ENCODE data around the gene SYNDIG1. TPM values are rescaled to one million over a fixed set of nuclear protein-coding genes. Genes with fewer than 3 reads are reported as not detected.

SYNDIG1 gene
- total RNA-seq, 2 experiments from 2014 or later, result not detected

DNA sequence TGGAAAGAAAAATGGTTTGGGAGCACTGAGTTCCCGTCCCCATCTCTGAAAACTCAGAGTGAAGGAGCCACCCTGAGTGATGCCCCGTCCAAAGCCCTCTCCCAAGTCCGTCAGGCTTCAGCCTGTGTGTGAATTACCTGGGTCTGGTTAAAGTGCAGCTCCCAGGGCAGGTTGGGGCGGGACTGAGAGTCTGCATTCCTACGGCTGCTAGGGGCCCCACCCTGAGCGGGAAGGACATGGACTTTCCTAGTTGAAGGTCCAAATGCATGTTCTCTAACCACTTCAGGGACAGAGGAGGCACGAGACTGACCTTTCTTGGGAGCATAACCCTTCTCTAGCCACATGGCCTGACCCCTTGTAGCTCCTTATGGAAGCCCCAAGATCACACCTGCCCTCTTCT lies 97.2 kb downstream of the SYNDIG1 start:
- H3K4me1 Mint-ChIP-seq, result no peaks in the 10 kb centered on the region

GRCh38 chr20:24567508-24567907 lies 98.1 kb downstream of the SYNDIG1 start:
- H3K9me3 Mint-ChIP-seq, result peaks cover 12% of the 10 kb centered on the region

More for the DNA sequence above, 97.2 kb downstream of the SYNDIG1 start:
- H3K27ac Mint-ChIP-seq, result no peak overlapping the region
- no peaks in the 10 kb centered on the region for H3K36me3 Mint-ChIP-seq
- H3K4me3 Mint-ChIP-seq, result no peak overlapping the region
- peaks cover 12% of the 10 kb centered on the region for H3K9me3 Mint-ChIP-seq
- H3K27me3 Mint-ChIP-seq, result peaks cover 8% of the 10 kb centered on the region
- no peak for DNase-seq

DNA sequence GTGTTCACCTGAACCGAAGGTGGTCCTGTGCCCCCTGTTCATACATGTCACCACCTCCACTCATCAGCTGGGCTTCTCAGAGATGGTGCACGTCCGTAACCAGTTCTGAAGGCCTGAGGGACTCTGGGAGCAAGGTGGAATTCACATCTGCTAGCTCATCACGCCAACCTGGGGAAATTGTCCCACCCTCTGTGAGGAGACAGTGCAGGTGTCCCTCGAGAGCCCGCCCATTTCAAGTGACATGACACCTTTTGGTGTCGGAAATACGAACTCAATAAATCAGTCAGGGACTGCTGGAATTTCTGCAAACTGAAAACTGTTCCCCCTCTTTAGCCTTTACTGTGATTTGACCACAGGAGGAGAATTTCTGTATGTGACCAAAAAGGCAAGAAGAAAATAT lies 99.4 kb downstream of the SYNDIG1 start:
- DNase-seq, result no peak
- Mint-ChIP-seq H3K4me1 (no peaks in the 10 kb centered on the region), H3K36me3 (no peaks in the 10 kb centered on the region), H3K27ac (no peak overlapping the region), H3K9me3 (peaks cover 7% of the 10 kb centered on the region), H3K27me3 (peaks cover 8% of the 10 kb centered on the region), H3K4me3 (no peak overlapping the region)

More at GRCh38 chr20:24567508-24567907, 98.1 kb downstream of the SYNDIG1 start:
- DNase-seq, result no peak
- no peaks in the 10 kb centered on the region for H3K36me3 Mint-ChIP-seq
- no peaks in the 10 kb centered on the region for H3K4me1 Mint-ChIP-seq
- H3K27me3 Mint-ChIP-seq, result peaks cover 8% of the 10 kb centered on the region
- H3K4me3 Mint-ChIP-seq, result no peak overlapping the region
- no peak overlapping the region for H3K27ac Mint-ChIP-seq

DNA sequence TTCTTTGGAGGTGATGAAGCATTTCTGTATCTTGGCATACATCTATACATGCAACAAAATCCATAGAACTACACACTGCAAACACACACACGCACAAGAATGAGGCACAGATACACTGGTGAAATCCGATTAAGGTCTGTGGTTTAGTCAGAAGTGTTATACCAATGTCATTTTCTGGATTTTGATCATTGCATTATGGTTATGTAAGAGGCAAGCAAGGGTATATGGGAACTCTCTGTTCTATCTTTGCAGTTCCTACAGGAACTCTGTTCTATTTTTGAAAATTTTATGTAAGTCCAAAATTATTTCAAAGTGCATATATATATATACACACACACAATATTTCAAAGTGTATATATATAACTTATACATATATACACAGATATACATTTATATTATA lies 101.7 kb downstream of the SYNDIG1 start:
- Mint-ChIP-seq H3K4me1 (no peaks in the 10 kb centered on the region), H3K27me3 (peaks cover 3% of the 10 kb centered on the region), H3K27ac (no peak overlapping the region), H3K36me3 (no peaks in the 10 kb centered on the region), H3K4me3 (no peak overlapping the region), H3K9me3 (no peaks in the 10 kb centered on the region)
- DNase-seq, result no peak

- Mint-ChIP-seq H3K4me3 (no peak overlapping the region), H3K4me1 (no peaks in the 10 kb centered on the region), H3K27ac (no peak overlapping the region), H3K36me3 (no peaks in the 10 kb centered on the region), H3K9me3 (no peaks in the 10 kb centered on the region), H3K27me3 (peaks cover 3% of the 10 kb centered on the region)
- DNase-seq, result no peak
Measured at GRCh38 chr20:24572140-24572539, 102.7 kb downstream of the SYNDIG1 start.

- no peak for DNase-seq
- Mint-ChIP-seq H3K36me3 (no peaks in the 10 kb centered on the region), H3K27ac (no peak overlapping the region), H3K27me3 (no peaks in the 10 kb centered on the region), H3K4me1 (no peaks in the 10 kb centered on the region), H3K9me3 (no peaks in the 10 kb centered on the region), H3K4me3 (no peak overlapping the region)
Measured at GRCh38 chr20:24572862-24573261, 103.4 kb downstream of the SYNDIG1 start.

- H3K4me1 Mint-ChIP-seq, result no peaks in the 10 kb centered on the region
- no peak for DNase-seq
- no peaks in the 10 kb centered on the region for H3K36me3 Mint-ChIP-seq
- no peaks in the 10 kb centered on the region for H3K9me3 Mint-ChIP-seq
- no peak overlapping the region for H3K27ac Mint-ChIP-seq
- H3K27me3 Mint-ChIP-seq, result no peaks in the 10 kb centered on the region
- H3K4me3 Mint-ChIP-seq, result no peak overlapping the region
Measured at GRCh38 chr20:24573557-24573956, 104.1 kb downstream of the SYNDIG1 start.

DNA sequence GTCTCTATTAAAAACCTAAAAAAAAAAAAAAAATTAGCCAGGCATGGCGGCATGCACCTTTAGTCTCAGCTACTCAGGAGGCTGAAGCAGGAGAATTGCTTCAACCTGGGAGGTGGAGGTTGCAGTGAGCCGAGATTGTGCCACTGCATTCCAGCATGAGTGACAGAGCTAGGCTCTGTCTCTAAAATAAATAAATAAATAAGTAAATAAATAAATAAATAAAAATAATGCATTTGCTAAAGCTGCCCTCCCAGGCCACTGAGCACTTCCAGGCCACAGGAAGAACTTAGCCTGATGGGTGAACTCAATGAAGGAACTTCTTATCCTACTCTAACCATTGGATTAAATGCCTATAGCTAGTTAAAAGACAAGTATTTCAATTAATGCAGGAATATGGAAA lies 104.9 kb downstream of the SYNDIG1 start:
- no peaks in the 10 kb centered on the region for H3K36me3 Mint-ChIP-seq
- no peak overlapping the region for H3K27ac Mint-ChIP-seq
- H3K4me3 Mint-ChIP-seq, result no peak overlapping the region
- H3K9me3 Mint-ChIP-seq, result no peaks in the 10 kb centered on the region
- H3K27me3 Mint-ChIP-seq, result no peaks in the 10 kb centered on the region
- DNase-seq, result no peak
- no peaks in the 10 kb centered on the region for H3K4me1 Mint-ChIP-seq

GRCh38 chr20:24574797-24575196 lies 105.4 kb downstream of the SYNDIG1 start:
- H3K9me3 Mint-ChIP-seq, result no peaks in the 10 kb centered on the region
- H3K27ac Mint-ChIP-seq, result no peak overlapping the region
- no peak overlapping the region for H3K4me3 Mint-ChIP-seq
- no peaks in the 10 kb centered on the region for H3K4me1 Mint-ChIP-seq
- DNase-seq, result no peak
- H3K36me3 Mint-ChIP-seq, result no peaks in the 10 kb centered on the region
- no peaks in the 10 kb centered on the region for H3K27me3 Mint-ChIP-seq

DNA sequence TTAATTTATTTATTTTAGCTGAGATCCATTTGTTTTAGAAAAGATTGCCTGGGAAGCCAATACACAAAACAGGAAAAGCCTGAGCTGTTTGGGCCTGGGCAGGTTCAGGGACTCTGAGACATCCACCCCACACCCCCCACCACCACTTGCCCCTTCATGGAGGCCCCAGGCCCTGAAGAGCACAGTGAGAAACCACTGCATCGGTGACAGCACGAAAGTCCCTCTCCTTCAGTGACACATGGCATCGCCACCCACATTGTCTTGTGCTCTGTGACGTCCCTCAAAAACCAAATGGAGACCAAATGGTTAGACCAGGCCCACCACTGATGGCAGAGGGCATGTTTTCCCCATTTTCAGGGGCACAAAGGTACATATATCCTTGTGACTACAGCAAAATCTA lies 106.4 kb downstream of the SYNDIG1 start:
- Mint-ChIP-seq H3K27me3 (no peaks in the 10 kb centered on the region), H3K9me3 (no peaks in the 10 kb centered on the region), H3K27ac (no peak overlapping the region), H3K36me3 (no peaks in the 10 kb centered on the region), H3K4me1 (no peaks in the 10 kb centered on the region), H3K4me3 (no peak overlapping the region)
- no peak for DNase-seq

- H3K27ac Mint-ChIP-seq, result no peak overlapping the region
- no peaks in the 10 kb centered on the region for H3K4me1 Mint-ChIP-seq
- no peaks in the 10 kb centered on the region for H3K27me3 Mint-ChIP-seq
- no peaks in the 10 kb centered on the region for H3K36me3 Mint-ChIP-seq
- H3K9me3 Mint-ChIP-seq, result no peaks in the 10 kb centered on the region
- no peak overlapping the region for H3K4me3 Mint-ChIP-seq
- no peak for DNase-seq
Measured at GRCh38 chr20:24576447-24576846, 107.0 kb downstream of the SYNDIG1 start.

- H3K27ac Mint-ChIP-seq, result no peak overlapping the region
- H3K9me3 Mint-ChIP-seq, result no peaks in the 10 kb centered on the region
- H3K27me3 Mint-ChIP-seq, result no peaks in the 10 kb centered on the region
- no peak for DNase-seq
- no peak overlapping the region for H3K4me3 Mint-ChIP-seq
- no peaks in the 10 kb centered on the region for H3K36me3 Mint-ChIP-seq
- H3K4me1 Mint-ChIP-seq, result no peaks in the 10 kb centered on the region
Measured at GRCh38 chr20:24577271-24577909, 108.0 kb downstream of the SYNDIG1 start.

DNA sequence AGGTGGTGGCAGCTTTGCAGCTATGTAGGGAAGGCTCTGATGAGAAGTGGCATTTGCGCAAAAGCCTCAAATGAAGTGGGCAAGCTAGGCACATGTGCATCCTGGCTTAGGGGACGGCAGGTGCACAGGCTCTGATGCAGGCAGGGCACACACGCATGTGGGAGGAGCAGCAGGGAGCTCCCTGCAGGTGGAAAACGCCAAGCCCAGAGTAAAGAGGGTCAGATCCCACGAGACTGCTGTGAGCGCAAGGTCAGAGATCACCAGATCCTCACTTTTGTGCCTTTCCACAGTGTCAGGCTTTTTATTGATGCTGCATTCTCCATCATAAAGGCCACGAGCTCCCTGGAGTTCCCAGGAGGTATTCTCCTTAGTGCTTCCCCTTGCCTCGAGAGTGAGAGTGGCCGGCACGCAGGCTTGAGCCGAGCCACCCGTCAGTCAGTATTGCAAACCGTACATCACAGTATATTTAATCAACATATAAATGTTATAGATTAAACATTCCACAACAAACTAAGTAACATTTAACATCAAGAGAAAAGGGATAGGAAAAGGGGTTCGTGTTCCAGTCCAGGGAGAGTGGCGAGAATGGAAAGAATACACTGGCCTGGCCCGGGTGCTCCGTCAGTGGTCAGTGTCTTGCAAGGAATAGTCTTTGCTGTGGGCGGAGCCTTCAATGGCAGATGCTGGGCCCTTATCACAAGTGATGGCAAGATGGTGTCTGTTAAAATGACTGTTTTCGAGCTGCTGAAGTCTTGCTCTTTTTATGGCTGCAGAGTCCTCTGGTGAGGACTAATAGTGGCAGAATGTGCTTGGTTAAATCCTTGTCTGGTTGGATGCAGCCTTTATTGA lies 109.4 kb downstream of the SYNDIG1 start:
- H3K4me3 Mint-ChIP-seq, result no peak overlapping the region
- no peak overlapping the region for H3K27ac Mint-ChIP-seq
- no peaks in the 10 kb centered on the region for H3K36me3 Mint-ChIP-seq
- H3K4me1 Mint-ChIP-seq, result no peaks in the 10 kb centered on the region
- no peak for DNase-seq
- no peaks in the 10 kb centered on the region for H3K27me3 Mint-ChIP-seq
- H3K9me3 Mint-ChIP-seq, result no peaks in the 10 kb centered on the region

- H3K27me3 Mint-ChIP-seq, result no peaks in the 10 kb centered on the region
- no peaks in the 10 kb centered on the region for H3K9me3 Mint-ChIP-seq
- no peaks in the 10 kb centered on the region for H3K36me3 Mint-ChIP-seq
- H3K27ac Mint-ChIP-seq, result no peak overlapping the region
- no peak overlapping the region for H3K4me3 Mint-ChIP-seq
- H3K4me1 Mint-ChIP-seq, result no peaks in the 10 kb centered on the region
- no peak for DNase-seq
Measured at GRCh38 chr20:24579475-24579874, 110.0 kb downstream of the SYNDIG1 start.

DNA sequence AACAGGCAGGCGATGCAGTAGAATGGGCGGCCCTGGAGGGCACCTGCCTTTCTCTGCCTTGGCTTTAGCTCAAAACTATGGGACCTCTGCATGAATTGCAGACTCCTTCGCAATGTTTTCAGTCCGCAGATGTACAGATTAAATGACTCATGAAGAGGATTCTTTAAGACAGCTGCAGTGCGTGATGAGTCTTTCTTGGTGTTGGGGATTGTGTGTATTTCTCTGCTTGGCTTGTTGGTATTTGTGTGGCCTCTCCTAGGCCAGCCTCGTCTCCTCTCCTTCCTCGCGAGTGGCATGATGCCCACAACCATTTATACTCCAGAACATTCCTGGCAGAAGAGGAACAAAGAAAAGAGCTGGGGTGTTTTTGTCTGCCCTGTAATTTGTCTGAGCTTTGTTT lies 110.6 kb downstream of the SYNDIG1 start:
- no peaks in the 10 kb centered on the region for H3K27me3 Mint-ChIP-seq
- no peak for DNase-seq
- H3K36me3 Mint-ChIP-seq, result no peaks in the 10 kb centered on the region
- H3K27ac Mint-ChIP-seq, result no peak overlapping the region
- no peak overlapping the region for H3K4me3 Mint-ChIP-seq
- no peaks in the 10 kb centered on the region for H3K9me3 Mint-ChIP-seq
- H3K4me1 Mint-ChIP-seq, result no peaks in the 10 kb centered on the region

DNA sequence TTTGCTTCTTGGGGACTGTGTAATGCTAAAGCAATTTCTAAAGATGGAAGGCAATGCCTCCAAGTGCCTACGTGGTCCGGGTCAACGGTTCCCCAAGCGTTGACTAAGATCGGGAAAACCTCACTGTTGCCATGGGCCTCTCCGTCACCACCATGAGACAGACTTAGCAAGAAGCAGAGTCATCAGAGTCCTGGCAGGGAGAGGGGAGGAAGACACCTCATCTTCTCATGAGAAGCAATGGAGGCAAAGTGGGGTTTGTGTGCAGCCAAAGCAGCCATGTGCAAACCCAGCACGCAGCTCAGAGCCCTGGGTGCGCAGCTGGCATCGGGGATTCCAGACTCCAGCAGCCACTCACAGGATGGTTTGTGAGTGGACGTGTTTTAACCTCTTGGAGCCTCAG lies 111.4 kb downstream of the SYNDIG1 start:
- H3K36me3 Mint-ChIP-seq, result no peaks in the 10 kb centered on the region
- H3K9me3 Mint-ChIP-seq, result no peaks in the 10 kb centered on the region
- DNase-seq, result no peak
- H3K4me1 Mint-ChIP-seq, result no peaks in the 10 kb centered on the region
- H3K4me3 Mint-ChIP-seq, result no peak overlapping the region
- no peaks in the 10 kb centered on the region for H3K27me3 Mint-ChIP-seq
- no peak overlapping the region for H3K27ac Mint-ChIP-seq

Measured in activated naive CD8-positive, alpha-beta T cell treated with anti-CD3 and anti-CD28 coated beads for 36 hours (primary cell).